Small intestine (tissue), 7 donors: ENCODE data around the gene GABBR1. TPM values are rescaled to one million over a fixed set of nuclear protein-coding genes. Genes with fewer than 3 reads are reported as not detected.

Source experiments
- DNase-seq, 2 donors: peaks; one replicate each; pipeline versions ENCODE4 v3.0.0 to v3.0.0-alpha.2; 2013
- FAIRE-seq: peaks from 2 replicates; lab custom pipeline; 2012; peaks lifted over from hg19 to GRCh38; lab: Jason Lieb, UNC
- H3K27ac ChIP-seq, 3 donors: one replicate each; pipeline ENCODE4 v1.5.1; 2013; ENCODE audit warnings: low read length in 2 of 3, mild to moderate bottlenecking in 2 of 3, control low read depth in 1 of 3, inconsistent platforms in 1 of 3, low read depth in 1 of 3, moderate library complexity in 1 of 3
- H3K27me3 ChIP-seq, 3 donors: one replicate each; pipeline ENCODE4 v1.6.1; 2013; ENCODE audit warnings: low read length in 3 of 3, inconsistent platforms in 1 of 3; ENCODE audit not compliant: control insufficient read depth in 3 of 3, insufficient read depth in 3 of 3
- H3K36me3 ChIP-seq, 3 donors: one replicate each; pipeline ENCODE4 v1.6.1; 2013; ENCODE audit warnings: low read length in 3 of 3, inconsistent platforms in 1 of 3, low read depth in 1 of 3, mild to moderate bottlenecking in 1 of 3, moderate library complexity in 1 of 3; ENCODE audit not compliant: control insufficient read depth in 3 of 3, insufficient read depth in 2 of 3
- H3K4me1 ChIP-seq, 3 donors: one replicate each; pipeline ENCODE4 v1.6.1; 2013; ENCODE audit warnings: low read length in 2 of 3, inconsistent platforms in 1 of 3, low read depth in 1 of 3, mild to moderate bottlenecking in 1 of 3, moderate library complexity in 1 of 3; ENCODE audit not compliant: control insufficient read depth in 3 of 3, insufficient read depth in 2 of 3
- H3K4me3 ChIP-seq, 3 donors: one replicate each; pipeline ENCODE4 v1.5.1; 2013; ENCODE audit warnings: low read length in 3 of 3, control low read depth in 1 of 3, inconsistent platforms in 1 of 3, low read depth in 1 of 3, mild to moderate bottlenecking in 1 of 3, moderate library complexity in 1 of 3
- H3K9me3 ChIP-seq, 2 donors: one replicate each; pipeline ENCODE4 v1.6.1; 2013; ENCODE audit warnings: low read depth in 1 of 2, low read length in 1 of 2; ENCODE audit not compliant: control insufficient read depth in 2 of 2, insufficient read depth in 1 of 2
- WGBS, 3 donors: extraction: QIAGEN DNeasy Blood & Tissue Kit; methylation state at CpG; one replicate each; pipeline ENCODE4 v1.1.7; 2013; 5-methylcytosine and 5-hydroxymethylcytosine counted together
- polyA plus RNA-seq, 4 donors: library from polyadenylated mRNA; stranded (reverse) in 3 of 4; unstranded in 1 of 4; fragments of 200-250 nt in 3 of 4; fragments of 120-200 nt in 1 of 4; gene quantifications; one replicate each; pipeline versions ENCODE4 v1.2.1 to v1.2.3, GENCODE V29; 2013
- donor health status: healthy with polysubstance abuse.
- donor health status: control.
- donor health status: control.
- donor health status: Bipolar disorder and iron deficiency.
- donor health status: healthy.

The GABBR1 gene
- polyA plus RNA-seq, 4 donors, result 0.22 to 12.2 (median 7.1) TPM

DNA sequence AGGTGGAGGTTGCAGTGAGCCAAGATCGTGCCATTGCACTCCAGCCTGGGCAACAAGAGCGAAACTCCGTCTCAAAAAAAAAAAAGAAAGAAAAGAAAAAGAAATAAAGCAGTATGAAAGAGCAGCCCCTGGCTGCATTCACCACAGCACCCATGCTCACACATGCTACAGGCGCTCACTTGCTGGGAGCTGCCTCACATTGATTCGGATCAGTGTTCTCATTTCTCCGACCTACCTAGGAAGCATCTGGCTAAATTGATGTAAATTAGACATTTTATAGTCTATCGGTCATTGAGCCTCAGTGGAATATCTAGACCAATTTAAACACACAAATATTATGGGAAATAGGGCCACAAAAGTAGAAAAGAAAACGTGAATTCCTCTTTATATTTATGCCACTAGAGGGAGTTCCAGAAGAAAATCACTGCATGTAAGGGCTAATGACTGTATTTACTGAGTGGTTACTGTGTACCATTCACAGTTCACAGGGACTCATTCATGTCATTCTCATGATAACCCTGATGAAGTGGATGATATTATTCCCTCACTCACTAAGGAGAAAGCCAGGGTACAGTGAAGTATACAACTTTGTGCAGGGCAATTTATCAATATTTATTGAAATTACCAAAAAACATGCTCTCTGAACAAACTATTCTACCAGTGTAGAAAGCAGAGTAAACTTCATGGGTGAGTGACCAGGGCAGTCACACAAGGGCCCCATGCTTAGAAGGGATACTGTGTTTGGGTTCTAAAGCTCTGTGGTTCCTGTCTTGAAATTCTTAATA is 18.6 kb upstream of the GABBR1 start:
- no peak for FAIRE-seq
- DNase-seq, result peak in 1 of 2 donors; percentile 29
- Histone ChIP-seq H3K9me3 (no peaks in the 10 kb centered on the region), H3K4me1 (no peaks in the 10 kb centered on the region), H3K27me3 (peaks cover 0 to 8% (median 0%) of the 10 kb centered on the region in 3 donors), H3K4me3 (no peak overlapping the region), H3K36me3 (no peaks in the 10 kb centered on the region), H3K27ac (no peak overlapping the region)
- 61 to 73% (median 71%) methylated on average over 6 to 8 of the region's 8 CpGs for WGBS, 3 donors

DNA sequence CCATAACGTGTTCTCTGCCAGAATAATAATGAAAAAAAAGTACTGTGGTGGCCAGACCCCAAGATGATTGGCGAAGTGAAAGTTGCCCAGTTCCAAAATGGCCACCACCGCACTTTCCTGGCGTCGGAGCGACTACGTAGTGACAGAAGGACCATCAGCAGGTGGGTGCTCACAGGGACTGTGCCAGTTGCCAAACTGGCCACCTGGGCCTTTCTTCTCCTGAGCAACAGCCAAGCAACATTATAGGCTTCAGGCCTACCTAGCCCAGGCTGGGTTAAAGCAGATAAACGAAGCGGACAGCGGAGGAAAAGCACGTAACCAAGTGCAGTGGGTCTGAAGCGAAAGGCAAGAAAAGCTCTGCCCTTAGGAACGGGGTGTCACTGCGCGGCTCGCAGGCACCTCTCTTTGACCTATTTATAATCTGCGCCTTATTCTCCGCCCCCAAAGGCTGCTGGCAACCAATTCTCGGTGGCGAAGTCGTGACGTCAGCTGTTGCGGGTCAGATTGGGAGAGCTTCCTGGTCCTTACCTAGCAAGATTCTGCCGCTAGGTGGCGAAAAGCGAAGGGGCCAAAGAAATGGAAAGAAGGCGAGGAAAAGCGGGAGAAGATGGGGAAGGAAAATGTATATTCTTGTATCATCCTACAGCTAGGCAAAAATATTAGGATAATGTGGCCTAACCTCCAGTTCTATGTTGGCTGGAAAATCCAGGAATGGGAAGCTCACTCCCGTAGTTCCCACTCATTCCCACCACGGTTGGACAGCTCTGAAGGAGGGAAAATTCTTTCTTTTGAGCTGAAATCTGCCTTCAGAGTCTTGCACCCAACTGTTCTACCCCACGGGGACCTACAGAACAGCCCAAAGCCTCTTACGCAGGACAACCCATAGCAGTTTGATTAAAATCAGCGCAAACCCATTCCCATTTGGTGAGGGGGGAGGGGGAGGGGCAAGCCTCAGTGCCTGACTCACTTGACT is 17.0 kb upstream of the GABBR1 start:
- H3K9me3 ChIP-seq, result no peaks in the 10 kb centered on the region
- H3K27ac ChIP-seq, result peak overlapping the region; percentile 83 to 99 (median 96)
- peaks cover 0 to 4% (median 0%) of the 10 kb centered on the region in 3 donors for H3K27me3 ChIP-seq
- no peaks in the 10 kb centered on the region for H3K4me1 ChIP-seq
- FAIRE-seq (no peak), DNase-seq (peak; percentile 97 to 100)
- H3K4me3 ChIP-seq, result peak overlapping the region; percentile 54 to 61 (median 58)
- no peaks in the 10 kb centered on the region for H3K36me3 ChIP-seq
- WGBS, 3 donors, result 2 to 5% (median 4%) methylated on average over 33 of the region's 33 CpGs

DNA sequence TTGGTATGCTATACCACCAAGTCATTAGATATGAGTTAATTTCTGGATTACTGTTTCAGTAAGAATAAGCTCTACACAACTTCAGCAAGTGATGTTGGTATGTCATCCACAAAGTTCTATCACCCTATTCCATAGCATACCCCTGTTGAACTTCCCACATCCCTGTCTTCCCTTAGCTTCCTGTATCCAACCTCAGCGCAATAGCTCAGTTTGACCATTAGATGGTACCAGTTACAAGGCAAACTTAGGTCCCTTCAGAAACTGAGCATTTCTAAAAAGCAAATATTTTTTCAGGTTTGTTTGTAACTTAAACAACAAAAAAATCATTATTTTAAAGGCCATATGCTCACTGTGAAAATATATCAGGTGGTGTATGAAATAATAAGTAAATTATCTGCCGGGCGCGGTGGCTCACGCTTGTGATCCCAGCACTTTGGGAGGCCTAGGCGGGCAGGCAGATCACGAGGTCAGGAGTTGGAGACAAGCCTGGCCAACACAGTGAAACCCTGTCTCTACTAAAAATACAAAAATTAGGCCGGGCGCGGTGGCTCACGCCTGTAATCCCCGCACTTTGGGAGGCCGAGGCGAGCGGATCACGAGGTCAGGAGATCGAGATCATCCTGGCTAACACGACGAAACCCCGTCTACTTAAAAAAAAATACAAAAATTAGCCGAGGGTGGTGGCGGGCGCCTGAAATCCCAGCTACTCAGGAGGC is 15.1 kb upstream of the GABBR1 start:
- H3K4me1 ChIP-seq, result no peaks in the 10 kb centered on the region
- no peaks in the 10 kb centered on the region for H3K9me3 ChIP-seq
- DNase-seq (peak in 1 of 2 donors; percentile 14), FAIRE-seq (no peak)
- no peak overlapping the region for H3K4me3 ChIP-seq
- H3K27ac ChIP-seq, result no peak overlapping the region
- H3K36me3 ChIP-seq, result no peaks in the 10 kb centered on the region
- WGBS, 3 donors, result 90 to 93% (median 92%) methylated on average over 23 of the region's 23 CpGs
- H3K27me3 ChIP-seq, result peaks cover 0 to 2% (median 0%) of the 10 kb centered on the region in 3 donors

DNA sequence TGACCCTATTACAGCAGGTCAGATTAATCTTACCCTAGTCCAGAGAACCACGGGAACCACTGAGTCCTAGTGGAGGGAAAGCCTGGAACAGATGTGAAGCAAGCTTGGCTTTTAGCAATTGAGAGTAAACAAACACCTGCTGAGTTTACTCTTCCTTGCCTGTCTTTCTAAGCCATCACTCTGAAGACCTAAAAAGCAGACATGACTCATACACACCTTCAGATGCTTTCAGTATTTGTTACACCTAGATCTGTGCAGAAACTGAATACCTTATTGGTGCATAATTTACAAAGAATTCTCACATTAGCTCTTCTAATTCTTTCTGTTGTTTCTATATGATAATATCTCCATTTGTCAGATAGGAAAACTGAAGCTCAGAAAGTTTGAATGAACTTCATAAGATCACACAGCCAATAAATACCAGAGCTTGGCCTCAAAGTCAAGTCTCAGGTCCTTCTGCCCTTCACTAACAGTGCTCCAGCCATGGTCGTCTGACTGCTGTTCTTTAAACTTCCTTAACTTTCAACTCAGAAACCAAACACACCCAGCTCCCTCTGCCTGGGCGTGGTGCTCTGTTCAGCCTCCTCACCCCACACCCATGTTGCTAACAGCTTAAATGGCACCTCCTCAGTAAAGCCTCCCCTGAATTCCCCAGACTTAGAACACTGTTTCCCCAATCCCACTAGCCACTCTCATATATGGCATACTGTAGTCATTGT is 8.6 kb upstream of the GABBR1 start:
- FAIRE-seq (no peak), DNase-seq (no peak)
- H3K4me3 ChIP-seq, result no peak overlapping the region
- 10 to 25% (median 24%) methylated on average over 3 of the region's 3 CpGs for whole genome bisulfite sequencing, 3 donors
- no peak overlapping the region for H3K27ac ChIP-seq
- H3K36me3 ChIP-seq, result no peaks in the 10 kb centered on the region
- no peaks in the 10 kb centered on the region for H3K4me1 ChIP-seq
- peaks cover 0 to 4% (median 0%) of the 10 kb centered on the region in 3 donors for H3K27me3 ChIP-seq
- no peaks in the 10 kb centered on the region for H3K9me3 ChIP-seq

DNA sequence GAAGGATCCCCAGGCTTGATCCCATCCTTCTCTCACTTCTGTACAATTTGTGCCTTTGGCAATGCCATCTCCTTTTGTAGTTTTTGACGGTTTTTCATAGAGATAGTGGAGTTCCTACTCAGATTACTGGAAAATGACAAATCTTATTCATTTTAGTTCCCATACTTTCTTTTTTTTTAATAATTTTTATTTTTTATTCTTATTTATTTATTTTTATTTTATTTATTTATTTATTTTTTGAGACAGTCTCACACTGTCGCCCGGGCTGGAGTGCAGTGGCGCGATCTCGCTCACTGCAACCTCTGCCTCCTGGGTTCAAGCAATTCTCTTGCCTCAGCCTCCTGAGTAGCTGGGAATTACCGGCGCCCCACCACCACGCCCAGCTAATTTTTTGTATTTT is 4.3 kb upstream of the GABBR1 start:
- DNase-seq (no peak), FAIRE-seq (no peak)
- H3K9me3 ChIP-seq, result peaks cover 0 to 2% of the 10 kb centered on the region in 2 donors
- H3K4me1 ChIP-seq, result no peaks in the 10 kb centered on the region
- no peaks in the 10 kb centered on the region for H3K36me3 ChIP-seq
- H3K27me3 ChIP-seq, result peaks cover 0 to 16% (median under 1%) of the 10 kb centered on the region in 3 donors
- no peak overlapping the region for H3K4me3 ChIP-seq
- no peak overlapping the region for H3K27ac ChIP-seq
- 85 to 95% (median 87%) methylated on average over 9 of the region's 9 CpGs for WGBS, 3 donors

DNA sequence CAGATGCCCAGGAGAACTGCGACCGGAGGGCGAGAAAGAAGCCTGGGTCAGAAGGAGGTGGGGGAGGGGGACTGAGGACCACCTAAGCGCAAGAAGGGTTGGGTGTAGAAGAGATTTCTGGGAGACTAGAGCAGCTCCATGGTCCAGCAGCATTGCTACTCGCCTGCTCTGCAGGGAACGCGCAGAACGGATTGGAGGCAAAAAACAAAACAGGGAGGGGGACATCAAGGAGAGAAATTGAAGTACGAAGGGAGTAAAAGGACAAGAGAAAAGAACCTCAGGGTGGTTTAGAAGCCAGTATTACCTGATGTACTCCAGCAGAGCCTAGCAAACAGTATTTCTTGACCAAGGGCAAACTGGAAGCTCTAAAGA is 537 bp upstream of the GABBR1 start:
- peak overlapping the region in 2 of 3 donors; percentile 15 to 54 for H3K27ac ChIP-seq
- peaks cover 0 to 4% (median 0%) of the 10 kb centered on the region in 3 donors for H3K4me1 ChIP-seq
- WGBS, 3 donors, result 11 to 16% (median 11%) methylated on average over 9 of the region's 9 CpGs
- DNase-seq (no peak), FAIRE-seq (no peak)
- H3K27me3 ChIP-seq, result peaks cover 0 to 49% (median 7%) of the 10 kb centered on the region in 3 donors
- peaks cover 0 to 2% of the 10 kb centered on the region in 2 donors for H3K9me3 ChIP-seq
- peak overlapping the region; percentile 52 to 63 (median 53) for H3K4me3 ChIP-seq
- no peaks in the 10 kb centered on the region for H3K36me3 ChIP-seq

DNA sequence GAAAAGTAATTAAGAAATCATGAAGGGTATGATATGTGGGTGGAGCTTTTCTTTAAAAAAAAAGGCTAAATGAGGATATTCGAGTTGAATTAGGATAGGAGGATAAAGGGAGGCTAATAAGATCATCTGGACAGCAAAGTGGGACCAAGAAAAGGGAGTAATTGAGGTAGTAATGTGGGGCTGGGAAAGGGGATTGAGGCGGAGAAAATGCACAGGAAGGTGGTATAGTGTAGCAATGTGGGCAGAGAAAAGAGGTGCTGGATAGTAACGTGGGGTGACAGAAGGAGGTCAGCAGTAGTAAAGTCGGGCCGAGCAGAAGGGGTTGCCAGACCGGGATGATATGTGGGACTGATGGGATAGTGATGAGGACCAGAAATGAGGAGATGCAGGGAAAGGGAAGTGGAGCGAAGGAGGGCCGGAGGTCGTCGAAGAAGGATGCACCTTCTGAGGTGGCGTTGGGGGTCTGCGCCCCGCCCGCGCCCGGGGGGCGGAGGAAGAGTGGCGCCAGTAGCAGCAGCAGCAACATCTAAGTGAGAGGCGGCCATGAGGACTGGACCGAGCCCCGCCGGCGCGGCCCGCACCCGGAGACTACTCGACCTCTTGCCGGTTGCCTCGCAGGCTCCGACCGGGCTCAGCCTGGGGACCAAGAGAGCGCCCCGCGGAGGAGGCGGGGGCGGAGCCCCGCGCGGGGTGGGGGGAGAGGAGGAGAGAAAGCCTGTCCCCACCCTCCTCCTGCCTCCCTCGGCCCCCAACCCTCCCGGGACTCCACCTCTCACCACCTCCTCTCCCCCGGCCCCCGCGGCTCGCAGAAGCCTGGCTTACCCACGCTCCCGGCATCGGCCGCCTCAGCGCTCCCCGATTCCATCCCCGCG is 887 bp downstream of the GABBR1 start:
- H3K27me3 ChIP-seq, result peaks cover 0 to 62% (median 7%) of the 10 kb centered on the region in 3 donors
- H3K9me3 ChIP-seq, result peaks cover 0 to 2% of the 10 kb centered on the region in 2 donors
- WGBS, 3 donors, result 3 to 4% (median 3%) methylated on average over 29 to 53 of the region's 53 CpGs
- peak overlapping the region; percentile 52 to 63 (median 53) for H3K4me3 ChIP-seq
- H3K4me1 ChIP-seq, result peaks cover 0 to 4% (median 0%) of the 10 kb centered on the region in 3 donors
- DNase-seq (peak in 1 of 2 donors; percentile 45), FAIRE-seq (no peak)
- peak overlapping the region in 1 of 3 donors; percentile 61 for H3K27ac ChIP-seq
- H3K36me3 ChIP-seq, result no peaks in the 10 kb centered on the region
